ENCODE measurements around the gene DHDDS. TPM values are rescaled to one million over a fixed set of nuclear protein-coding genes. Genes with fewer than 3 reads are reported as not detected.
A peak's percentile ranks its signal among the peaks of the same experiment; 100 is the strongest.

The DHDDS gene
- total and polyA plus RNA-seq, 2 of the 13 experiments (the other 11 are each of a cell fraction or from before 2014, with no cell fraction given) = 18.9 to 28.3 TPM

- peak; percentile 80 for TF ChIP-seq ZNF770 (CRISPR knock-in tag; IDR thresholded peaks at IDR 0.05)
- no peak for TF ChIP-seq GLI4 (CRISPR knock-in tag; IDR thresholded peaks at IDR 0.05; ENCODE audit: borderline replicate concordance)
- TF ChIP-seq SAP130 (CRISPR knock-in tag; IDR thresholded peaks at IDR 0.05; ENCODE audit: low read depth) = no peak
- no peak for TF ChIP-seq PCBP2 (optimal IDR thresholded peaks at IDR 0.05; ENCODE audit: low read depth, low read length, poor library complexity, severe bottlenecking)
- TF ChIP-seq ZNF550 (CRISPR knock-in tag; IDR thresholded peaks at IDR 0.05; ENCODE audit: borderline replicate concordance) = no peak
- TF ChIP-seq CEBPB (IDR thresholded peaks at IDR 0.05; ENCODE audit: borderline replicate concordance, low read depth, low read length) = 0 out of 2 replicates have a peak, but pooled peaks have one; percentile 10
- TF ChIP-seq E2F1 (CRISPR knock-in tag; IDR thresholded peaks at IDR 0.05) = no peak
- no peak for TF ChIP-seq RFX5 (IDR thresholded peaks at IDR 0.05; ENCODE audit: low read depth, low read length)
- no peak for TF ChIP-seq ZNF580 (CRISPR knock-in tag; IDR thresholded peaks at IDR 0.05; ENCODE audit: borderline replicate concordance, low read depth)
- TF ChIP-seq GABPA (IDR thresholded peaks at IDR 0.05; ENCODE audit: low read depth, low read length) = no peak
- no peak for TF ChIP-seq GABPA (CRISPR knock-in tag; IDR thresholded peaks at IDR 0.05; ENCODE audit: low read depth)
- 0 out of 2 replicates have a peak, but pooled peaks have one; percentile 17 for TF ChIP-seq ATF7 (IDR thresholded peaks at IDR 0.05)
- no peak for TF ChIP-seq ATF7 (CRISPR knock-in tag; IDR thresholded peaks at IDR 0.05)
Observed at GRCh38 chr1:26389604-26390247, 42.4 kb upstream of the DHDDS start (continued).
